ENCODE measurements around the gene EML3.
"Not testable (repeated sequence)": the region's sequence is repeated elsewhere in the genome, so short reads cannot be mapped to it uniquely, and the experiment has no call there.

EML3 gene, protein sequence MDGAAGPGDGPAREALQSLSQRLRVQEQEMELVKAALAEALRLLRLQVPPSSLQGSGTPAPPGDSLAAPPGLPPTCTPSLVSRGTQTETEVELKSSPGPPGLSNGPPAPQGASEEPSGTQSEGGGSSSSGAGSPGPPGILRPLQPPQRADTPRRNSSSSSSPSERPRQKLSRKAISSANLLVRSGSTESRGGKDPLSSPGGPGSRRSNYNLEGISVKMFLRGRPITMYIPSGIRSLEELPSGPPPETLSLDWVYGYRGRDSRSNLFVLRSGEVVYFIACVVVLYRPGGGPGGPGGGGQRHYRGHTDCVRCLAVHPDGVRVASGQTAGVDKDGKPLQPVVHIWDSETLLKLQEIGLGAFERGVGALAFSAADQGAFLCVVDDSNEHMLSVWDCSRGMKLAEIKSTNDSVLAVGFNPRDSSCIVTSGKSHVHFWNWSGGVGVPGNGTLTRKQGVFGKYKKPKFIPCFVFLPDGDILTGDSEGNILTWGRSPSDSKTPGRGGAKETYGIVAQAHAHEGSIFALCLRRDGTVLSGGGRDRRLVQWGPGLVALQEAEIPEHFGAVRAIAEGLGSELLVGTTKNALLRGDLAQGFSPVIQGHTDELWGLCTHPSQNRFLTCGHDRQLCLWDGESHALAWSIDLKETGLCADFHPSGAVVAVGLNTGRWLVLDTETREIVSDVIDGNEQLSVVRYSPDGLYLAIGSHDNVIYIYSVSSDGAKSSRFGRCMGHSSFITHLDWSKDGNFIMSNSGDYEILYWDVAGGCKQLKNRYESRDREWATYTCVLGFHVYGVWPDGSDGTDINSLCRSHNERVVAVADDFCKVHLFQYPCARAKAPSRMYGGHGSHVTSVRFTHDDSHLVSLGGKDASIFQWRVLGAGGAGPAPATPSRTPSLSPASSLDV

DNA sequence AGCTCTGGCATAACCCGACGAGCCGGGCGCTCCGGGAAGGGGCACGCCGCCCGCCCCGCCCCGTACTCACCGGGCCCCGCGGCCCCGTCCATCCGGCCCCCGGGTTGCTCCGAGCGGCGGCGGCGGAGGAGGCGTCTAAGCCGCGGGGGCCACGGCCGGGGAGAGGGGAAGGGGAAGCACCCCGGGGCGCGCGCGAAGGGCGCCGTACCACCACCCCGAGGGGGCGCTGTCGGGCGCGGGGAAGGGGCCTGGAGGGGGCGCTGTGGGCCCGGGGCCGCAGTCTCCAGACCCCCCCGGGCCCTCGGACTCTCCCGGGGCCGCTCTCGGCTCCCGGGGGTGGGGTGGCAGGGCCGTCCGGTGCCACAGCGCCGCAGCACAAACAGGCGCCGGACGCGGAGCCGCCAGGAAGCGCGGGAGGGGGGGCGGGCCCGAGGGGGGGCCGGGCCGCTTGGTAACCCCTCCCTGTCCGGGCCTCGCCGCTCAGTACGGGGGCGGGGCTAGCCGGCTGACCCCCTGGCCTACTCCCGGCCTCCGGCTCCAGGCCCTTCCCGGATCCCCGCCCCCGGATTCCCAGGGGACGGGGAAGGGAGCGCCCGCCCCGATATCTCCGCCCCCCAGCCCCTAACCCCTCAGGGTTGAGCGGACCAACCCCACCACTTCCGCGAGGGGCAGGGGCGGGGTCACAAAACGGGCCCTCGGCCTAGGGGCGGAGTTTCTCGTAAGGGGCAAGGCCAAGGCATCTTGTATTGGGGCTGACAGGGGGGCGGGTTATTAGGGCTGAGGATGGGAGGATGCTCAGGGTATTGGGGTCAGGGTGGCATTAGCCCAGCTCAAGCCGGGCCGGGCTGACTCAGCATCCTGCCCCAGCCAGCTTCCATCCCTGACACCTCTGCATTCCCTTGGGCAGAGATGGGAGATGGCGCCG is at the start of gene EML3, which contains the start of gene ROM1:
TSS of gene EML3 (minus strand) at position 410 of the 925 bp plus-strand sequence. CDS start at position 92, 318 bp downstream.
TSS of gene ROM1 (plus strand) at position 892 of the 925 bp plus-strand sequence. CDS start at position 917, 25 bp downstream.
- peak in 50 of 51 donors; percentile 50 to 97 (median 80) for DNase-seq

DNA sequence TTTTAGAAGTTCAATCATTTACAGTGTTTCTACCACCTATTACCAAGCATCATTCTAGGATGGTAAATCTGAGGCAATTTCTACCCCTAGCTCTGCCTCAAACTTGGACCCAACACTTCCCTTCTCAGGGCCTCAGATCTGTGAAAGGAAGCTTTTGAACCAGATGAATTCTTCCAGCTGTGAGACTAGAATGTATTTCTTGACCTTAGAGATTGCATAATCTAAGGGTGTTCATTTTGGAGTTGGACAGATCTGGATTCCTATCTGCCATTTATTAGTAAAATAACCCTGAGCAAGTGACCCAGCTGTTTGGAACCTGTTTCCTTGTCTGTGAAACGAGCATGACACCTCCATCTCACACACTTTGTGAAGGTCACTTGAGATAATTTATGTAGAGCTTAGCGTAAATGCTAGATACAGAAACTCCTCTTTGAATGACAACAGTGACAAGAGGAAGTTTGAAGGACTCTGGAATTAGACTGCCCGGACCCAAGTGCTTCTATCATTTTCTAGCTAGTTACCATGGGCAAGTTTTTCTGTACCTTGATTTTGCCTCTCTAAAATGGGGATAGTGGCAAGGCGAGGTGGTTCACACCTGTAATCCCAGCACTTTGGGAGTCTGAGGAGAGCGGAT is 44.3 kb upstream of the EML3 start:
- DNase-seq, result no peak

DNA sequence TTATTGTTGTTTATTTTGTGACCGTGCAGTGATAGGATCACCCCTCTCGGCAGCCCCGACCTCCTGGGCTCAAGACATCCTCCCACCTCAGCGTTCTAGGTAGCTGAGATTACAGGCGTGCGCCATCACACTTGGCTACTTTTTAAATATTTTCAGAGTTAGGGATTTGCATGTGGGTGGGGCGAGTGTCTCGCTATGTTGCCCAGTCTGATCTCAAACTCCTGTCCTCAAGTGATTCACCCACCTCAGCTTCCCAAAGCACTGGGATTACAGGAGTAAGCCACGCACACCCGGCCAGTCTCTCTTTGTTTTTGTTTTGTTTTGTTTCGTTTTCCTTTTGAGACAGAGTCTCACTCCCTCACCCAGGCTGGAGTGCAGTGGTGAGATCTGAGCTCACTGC is 41.7 kb upstream of the EML3 start:
- DNase-seq, result no peak

DNA sequence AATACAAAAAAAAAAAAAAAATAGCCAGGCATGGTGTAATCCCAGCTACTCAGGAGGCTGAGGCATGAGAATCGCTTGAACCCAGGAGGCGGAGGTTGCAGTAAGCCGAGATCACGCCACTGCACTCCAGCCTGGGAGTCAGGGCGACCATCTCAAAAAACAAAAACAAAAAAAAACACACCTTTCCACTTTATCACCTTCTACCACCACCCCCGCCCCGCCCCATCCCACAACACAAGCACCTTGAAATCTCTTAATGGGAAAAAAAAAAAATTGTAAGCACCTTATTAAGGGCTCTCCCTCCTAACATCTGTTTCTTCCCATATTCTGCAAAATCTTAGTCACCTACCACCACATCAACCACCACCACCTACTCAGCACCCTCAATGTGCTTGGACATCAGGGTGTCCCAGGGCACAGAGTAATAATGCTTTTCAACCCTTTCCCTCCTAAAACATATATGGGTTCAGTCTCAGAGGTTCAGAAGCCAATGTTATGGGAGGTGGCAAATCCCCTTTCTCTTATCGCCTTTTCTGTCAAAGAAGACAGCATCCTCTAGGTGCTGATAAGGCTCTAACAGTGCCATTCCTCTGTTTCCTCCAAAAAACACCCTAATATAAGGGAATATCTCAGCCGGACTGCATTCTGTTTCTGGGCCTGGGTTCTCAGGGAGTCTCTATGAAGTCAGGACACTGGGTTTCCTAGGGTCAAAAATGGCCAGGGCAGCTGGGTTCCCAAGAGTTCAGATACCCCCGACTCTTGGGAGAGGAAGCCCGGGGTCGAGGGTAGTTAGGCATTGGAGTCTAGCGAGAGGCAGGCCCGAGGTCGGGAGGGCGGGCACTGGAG is 39.8 kb upstream of the EML3 start:
- peak in 2 of 51 donors; percentile 39 to 49 for DNase-seq

DNA sequence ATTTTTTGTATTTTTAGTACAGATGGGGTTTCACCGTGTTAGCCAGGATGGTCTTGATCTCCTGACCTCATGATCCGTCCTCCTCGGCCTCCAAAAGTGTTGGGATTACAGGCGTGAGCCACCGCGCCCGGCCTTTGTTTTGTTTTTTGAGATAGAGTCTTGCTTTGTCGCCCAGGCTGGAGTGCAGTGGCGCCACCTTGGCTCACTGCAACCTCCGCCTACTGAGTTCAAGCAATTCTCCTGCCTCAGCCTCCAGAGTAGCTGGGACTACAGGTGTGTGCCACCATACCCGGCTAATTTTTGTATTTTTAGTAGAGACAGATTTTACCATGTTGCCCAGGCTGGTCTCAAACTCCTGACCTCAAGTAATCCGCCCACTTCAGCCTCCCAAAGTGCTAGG is 37.7 kb upstream of the EML3 start:
- DNase-seq, result not testable (repeated sequence)

DNA sequence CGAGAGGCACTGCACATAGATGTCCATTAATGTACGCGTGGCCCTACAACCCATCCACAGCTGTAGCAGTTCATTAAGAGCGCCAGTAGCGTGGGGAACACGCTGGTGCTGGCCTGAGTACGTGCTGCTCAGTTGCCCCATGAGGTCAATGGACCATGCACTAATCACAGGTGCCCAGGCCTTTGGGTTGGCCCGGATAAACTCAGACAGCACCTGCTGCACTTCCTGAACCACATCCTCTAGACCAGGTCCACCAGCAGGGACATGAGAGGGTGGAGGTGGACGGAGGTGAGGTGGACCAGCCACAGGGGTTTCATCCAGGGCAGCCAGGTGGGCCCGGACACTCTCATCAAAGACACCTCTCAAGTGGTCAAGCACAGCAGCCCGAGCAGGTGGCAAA is 36.9 kb upstream of the EML3 start:
- DNase-seq, result no peak

DNA sequence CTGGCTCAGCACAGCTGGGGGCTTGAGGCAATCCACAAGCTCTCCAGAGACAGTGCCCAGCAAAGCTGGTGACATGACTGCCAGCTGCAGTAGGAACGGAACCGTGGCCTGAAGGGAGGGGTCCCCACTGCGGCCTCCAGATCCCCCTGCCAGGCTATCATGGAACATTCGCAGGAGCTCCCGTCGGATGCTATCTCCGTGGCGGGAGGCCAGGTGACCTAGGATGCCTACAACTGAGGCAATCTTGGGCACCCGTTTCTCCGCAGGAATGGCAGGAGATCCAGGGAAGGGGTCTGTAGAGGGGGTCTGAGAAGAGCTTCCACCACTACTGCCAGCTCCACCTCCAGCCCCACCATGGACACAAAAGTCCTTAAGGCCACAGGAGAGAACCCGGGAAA is 36.4 kb upstream of the EML3 start:
- DNase-seq, result no peak

DNA sequence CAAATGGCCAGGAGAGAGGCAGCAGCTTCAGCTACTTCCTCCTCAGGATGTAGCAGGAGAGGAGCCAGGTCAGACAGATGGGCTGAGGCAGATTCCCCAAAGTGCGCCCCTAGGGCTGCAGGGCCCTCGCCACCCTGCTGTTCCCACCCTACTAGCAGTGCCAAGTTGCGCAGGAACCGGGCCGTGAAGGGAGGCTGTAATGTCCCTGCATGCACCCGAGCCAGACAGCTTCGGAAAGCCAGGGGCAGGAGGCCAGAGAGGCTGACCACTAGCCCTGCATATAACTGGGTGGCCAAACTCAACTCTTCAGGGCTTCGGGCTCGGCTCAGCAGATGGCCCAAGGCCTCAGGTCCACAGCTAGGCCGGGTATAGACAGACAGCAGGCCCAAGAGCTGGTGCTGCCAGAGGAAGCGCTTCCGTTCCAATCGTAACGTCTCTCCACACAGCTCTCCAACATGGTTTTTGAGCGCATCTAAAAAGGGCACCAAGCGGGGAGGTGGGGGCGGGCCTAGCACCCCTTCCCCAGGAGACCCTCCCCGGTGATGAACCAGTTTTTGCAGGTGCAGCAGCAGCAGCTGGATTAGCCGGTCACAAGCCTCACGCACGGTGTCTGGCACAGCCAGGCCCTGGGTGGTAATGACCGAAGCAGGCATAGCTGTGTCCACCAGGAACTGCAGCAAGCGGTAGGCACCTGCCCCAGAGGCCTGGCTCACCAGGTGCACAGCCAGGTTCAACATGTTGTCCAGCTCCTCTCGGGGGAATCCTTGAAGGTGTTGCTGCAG is 35.8 kb upstream of the EML3 start:
- DNase-seq, result no peak

DNA sequence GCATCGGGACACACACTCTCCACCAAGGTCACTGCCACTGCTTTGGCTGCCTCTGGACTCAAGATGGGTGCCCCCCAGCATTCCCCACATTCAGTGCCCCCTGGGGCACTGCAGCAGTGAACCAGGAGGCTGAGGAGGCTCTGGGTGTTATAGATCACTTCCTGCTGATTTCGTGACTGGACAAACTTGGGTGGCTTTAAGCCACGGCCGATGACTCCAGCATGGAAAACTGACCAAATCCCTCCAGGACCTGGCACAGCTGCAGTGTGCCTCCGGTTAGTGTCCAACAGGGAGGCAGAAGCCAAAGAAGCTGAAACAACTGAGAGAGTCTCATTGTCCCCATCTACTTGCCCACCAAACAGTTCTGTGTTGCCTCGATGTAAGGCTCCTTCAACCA is 35.0 kb upstream of the EML3 start:
- DNase-seq, result no peak

DNA sequence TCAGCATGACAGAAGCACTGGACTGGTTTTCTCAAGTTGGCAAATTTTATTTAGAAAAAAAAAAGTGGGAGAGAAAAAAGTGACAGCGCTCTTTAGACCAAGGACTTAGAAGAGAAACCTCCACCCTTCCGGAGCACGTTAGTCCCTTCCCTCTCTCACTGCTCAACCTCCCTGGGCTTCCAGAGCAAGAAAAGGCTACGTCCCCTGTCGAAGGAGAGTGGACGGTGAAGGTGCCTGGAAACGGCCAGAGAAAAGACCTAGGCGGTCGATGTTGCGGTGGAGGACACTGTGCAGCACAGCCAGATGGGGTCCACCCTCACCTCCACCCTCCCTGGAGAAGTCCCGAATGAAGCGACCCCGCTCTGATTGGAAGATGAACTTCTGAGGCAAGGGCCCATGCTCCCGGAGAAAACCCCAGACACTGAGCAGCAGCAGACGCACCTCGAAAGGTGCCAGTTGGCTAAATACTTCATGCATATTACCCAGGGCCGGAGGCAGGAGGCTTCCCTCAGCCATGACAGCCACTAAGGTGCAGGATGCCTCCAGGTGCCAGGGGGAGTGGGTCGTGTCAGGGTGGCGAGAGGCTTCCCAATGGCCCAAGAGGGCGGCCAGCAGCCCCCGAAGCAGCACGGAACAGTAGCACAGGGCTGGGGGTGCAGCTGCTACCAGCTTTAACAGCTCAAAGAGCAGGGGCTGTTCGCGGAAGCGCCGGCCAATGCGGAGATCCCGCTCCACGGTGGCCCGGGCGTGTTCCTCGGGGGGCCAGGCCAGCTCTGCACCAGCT is 34.4 kb upstream of the EML3 start:
- DNase-seq, result no peak

DNA sequence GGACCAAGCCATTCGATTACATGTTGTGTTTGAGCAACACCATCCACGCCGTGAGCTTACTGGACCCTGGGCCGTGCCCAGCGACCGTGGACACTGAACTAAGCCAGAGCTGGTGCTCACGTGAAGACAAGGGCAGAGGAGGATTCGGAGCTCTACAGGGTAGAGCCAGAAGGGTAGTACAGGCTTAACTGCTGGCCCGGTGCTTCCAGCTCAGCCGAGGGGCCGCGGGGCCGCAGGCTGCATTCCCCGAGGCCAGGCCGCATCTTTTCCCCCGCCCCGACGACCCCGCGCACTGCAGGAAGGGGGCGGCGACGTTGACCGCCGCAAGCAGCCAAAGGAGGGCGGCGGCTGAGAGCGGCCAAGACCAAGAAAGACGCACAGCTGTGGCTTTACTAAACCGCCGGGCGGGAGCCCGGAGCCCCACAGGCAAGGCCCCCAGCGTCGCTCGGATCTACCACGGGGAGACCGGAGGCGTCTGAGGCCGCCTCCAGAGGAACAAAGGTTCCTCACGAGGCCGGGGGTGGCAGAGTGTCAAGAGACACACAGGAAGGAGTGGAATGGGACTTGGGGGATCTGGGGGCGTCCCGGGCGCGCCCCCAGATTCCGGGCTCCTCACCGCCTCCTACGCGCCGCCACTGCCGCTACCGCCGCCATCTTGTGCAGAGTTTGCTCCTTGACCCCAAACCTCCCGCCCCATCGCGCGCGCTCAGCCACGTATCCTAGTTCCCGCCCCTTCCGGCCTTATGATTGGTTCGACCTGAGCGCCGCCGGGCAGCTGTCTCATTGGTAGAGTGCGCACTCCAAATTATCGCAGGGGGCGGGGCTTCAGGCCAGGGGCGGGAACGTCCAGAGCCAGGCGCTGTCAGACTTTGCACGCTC is 33.6 kb upstream of the EML3 start, which contains the start of gene GANAB:
TSS of gene GANAB (minus strand) at position 668 of the 879 bp plus-strand sequence. CDS start at position 654, 14 bp downstream.
- peak; percentile 76 to 99 (median 97) for DNase-seq

DNA sequence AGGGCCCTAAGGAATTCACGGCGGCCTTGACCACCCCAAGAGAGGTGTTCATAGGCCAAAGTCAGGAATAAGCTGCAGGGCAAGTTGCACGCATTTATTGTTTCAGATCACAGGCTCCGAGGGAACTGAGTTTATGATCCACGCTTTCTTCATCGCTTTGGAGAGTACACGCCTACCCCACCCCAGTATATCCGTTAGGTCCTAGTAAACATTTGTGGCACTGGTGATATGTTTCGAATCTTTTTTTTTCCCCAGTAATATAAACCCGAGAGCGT is 33.0 kb upstream of the EML3 start:
- no peak for DNase-seq

DNA sequence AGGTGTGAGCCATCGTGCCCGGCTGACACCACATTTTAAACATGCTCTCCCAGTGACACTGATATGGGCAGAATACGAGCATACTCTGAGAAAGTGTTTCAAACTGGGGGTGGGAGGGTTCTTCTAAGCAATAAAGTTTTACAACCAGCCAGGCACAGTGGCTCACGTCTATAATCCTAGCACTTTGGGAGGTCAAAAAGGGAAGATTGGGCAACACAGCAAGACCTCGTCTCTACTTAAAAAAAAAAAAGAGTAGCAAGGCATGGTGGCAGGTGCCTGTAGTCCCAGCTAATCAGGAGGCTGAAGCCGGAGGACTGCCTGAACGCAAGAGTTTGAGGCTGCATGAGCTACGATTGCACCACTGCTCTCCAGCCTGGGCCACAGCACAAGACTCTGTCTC is 31.6 kb upstream of the EML3 start:
- DNase-seq, result no peak

DNA sequence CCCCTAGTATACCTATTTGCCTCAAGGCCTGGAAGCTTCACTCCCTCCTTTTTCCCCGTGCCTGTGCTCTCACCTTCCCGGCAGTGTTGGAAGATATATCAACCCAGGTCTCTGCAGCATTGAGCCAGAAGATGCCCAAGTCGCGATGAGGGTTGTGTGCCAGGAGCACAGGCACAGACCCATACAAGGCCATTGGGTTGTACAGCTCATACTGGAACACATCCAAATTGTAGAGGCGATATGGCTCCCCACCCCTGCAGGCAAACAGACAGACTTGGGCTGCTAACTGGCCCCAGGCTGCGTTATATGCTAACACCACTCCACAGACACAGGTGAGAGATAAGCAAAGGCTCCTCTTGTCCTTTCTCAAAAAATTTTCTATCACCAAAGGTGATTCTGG is 19.9 kb upstream of the EML3 start:
- DNase-seq, result no peak

DNA sequence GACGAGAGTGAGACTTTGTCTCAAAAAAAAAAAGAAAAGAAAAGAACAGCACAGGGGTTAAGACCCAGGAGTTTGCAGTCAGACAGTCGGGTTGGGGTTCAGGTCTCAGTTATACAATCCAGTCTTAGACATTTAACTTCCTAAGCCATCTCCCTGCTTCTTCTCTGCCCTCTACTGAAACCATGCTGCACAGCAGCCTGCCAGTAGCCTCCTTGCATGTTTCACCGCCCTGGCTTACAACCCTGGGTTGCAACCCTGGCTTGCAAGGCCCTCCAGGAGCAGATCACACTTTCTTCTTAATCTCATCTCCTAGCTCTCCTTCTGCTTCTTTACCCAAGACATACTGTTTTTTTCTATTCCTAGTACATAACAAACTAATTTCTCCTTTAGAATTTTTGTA is 15.1 kb upstream of the EML3 start:
- no peak for DNase-seq

DNA sequence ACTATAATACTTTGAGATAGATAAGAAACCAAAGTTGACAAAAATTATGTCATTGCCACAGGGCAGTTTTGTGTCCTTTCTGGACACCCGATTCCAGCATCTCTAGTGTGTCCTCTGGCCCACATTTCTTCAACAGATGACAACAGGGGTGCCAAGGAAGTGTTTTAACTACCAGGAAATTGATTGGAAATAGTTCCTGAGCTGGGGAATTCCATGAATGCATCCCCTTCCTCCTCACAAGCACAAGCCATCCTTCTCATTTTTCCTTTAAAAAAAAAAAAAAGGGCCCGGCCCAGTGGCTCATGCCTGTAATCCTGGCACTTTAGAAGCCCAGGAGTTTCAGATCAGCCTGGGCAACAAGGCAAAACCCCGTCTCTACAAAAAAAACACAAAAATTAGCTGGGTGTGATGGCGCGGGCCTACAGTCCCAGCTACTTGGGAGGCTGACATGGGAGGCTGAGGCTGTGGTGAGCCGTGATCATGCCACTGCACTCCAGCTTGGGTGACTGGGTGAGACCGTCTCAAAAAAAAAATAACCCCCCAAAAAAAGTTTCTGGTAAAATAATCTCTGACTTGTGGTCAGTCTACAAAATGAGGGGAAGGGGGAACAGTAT is 10.0 kb upstream of the EML3 start:
- DNase-seq, result no peak
